Activated T-cell treated with anti-CD3 and anti-CD28 coated beads, Interleukin-2, amount 50 U/mL, for 4 hours (primary cell): Measurements from ENCODE around the gene CMTM5. TPM values are rescaled to one million over a fixed set of nuclear protein-coding genes. Genes with fewer than 3 reads are reported as not detected.
"Not testable (repeated sequence)": the region's sequence is repeated elsewhere in the genome, so short reads cannot be mapped to it uniquely, and the experiment has no call there.

ENCODE experiments used
- ATAC-seq, 2 donors: fragments of 200-7000 bp; cut with Tn5 transposase; one replicate each; pipeline ENCODE4 v1.10.0; 2021
- DNase-seq: peaks from one replicate; pipeline ENCODE4 v3.0.0-alpha.2; 2020
- H3K27me3 Mint-ChIP-seq: one replicate; pipeline ENCODE4 v1.8.0; 2021; ENCODE audit warnings: low read depth, mixed read lengths
- H3K36me3 Mint-ChIP-seq: one replicate; pipeline ENCODE4 v1.8.0; 2022; ENCODE audit warnings: mixed read lengths; ENCODE audit not compliant: insufficient read depth
- H3K4me1 Mint-ChIP-seq: one replicate; pipeline ENCODE4 v1.8.0; 2021; ENCODE audit warnings: low read depth, mixed read lengths
- H3K4me3 Mint-ChIP-seq: one replicate; pipeline ENCODE4 v1.8.0; 2021; ENCODE audit warnings: mild to moderate bottlenecking, moderate library complexity, mixed read lengths
- H3K9me3 Mint-ChIP-seq: one replicate; pipeline ENCODE4 v1.8.0; 2021; ENCODE audit warnings: mixed read lengths
- total RNA-seq, 3 donors: library from RNA; stranded (reverse); gene quantifications; one replicate each; pipeline ENCODE4 v1.2.1, GENCODE V29; 2021

Gene CMTM5
- total RNA-seq, 3 donors from 2014 or later = not detected

DNA sequence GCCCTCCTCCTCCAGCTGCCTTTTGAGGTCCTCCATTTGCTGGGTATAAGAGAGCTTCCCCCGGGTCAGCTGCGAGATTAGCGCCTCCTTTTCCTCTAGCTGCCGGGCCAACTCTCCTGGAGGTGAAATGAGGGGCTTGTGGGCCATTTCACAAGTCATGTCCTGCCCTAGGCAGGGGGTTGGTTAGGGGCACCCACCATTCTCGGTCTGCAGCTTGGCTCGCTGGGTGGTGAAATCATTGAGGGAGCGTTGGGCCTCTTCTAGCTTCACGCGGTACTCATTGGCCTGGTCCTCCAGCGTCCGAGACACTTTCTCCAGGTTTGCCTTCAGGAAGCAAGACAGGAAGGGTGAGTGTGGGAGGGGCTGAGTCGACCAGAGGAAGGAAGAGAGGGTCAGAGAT is 12.6 kb downstream of the CMTM5 start:
- H3K4me1 Mint-ChIP-seq = no peaks in the 10 kb centered on the region
- H3K4me3 Mint-ChIP-seq = no peak overlapping the region
- no peaks in the 10 kb centered on the region for H3K36me3 Mint-ChIP-seq
- peaks cover 5% of the 10 kb centered on the region for H3K27me3 Mint-ChIP-seq
- ATAC-seq (no peak), DNase-seq (no peak)
- H3K9me3 Mint-ChIP-seq = no peaks in the 10 kb centered on the region

DNA sequence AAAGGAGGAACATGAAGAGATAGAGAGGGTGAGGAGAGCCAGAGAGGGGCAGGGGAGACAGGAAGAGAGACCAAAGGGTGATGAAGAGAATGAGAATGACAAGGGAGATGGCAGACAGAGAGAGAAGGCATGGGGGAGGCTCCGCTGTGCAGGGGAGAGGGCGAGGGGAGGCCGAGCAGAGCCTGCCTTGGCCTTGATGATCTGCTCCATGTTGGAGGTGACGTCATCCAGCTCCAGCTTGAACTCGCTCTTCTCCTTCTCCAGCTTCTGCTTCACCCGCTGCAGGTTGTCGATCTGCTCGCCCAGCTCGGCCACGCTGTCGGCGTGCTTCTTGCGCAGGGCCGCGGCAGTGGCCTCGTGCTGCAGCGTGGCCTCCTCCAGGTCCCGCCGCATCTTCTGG is 13.0 kb downstream of the CMTM5 start:
- not testable (repeated sequence) for H3K27me3 Mint-ChIP-seq, H3K36me3 Mint-ChIP-seq, DNase-seq, H3K4me1 Mint-ChIP-seq, H3K9me3 Mint-ChIP-seq, H3K4me3 Mint-ChIP-seq, ATAC-seq

GRCh38 chr14:23392613-23393012 is 15.8 kb downstream of the CMTM5 start:
- Mint-ChIP-seq H3K4me1 (no peaks in the 10 kb centered on the region), H3K9me3 (no peaks in the 10 kb centered on the region)
- ATAC-seq = no peak

GRCh38 chr14:23396126-23396525 is 19.3 kb downstream of the CMTM5 start:
- H3K4me1 Mint-ChIP-seq = no peaks in the 10 kb centered on the region
- ATAC-seq = no peak
- no peak for DNase-seq
- H3K27me3 Mint-ChIP-seq = no peaks in the 10 kb centered on the region
- no peak overlapping the region for H3K4me3 Mint-ChIP-seq
- H3K9me3 Mint-ChIP-seq = no peaks in the 10 kb centered on the region
- no peaks in the 10 kb centered on the region for H3K36me3 Mint-ChIP-seq

More at GRCh38 chr14:23392613-23393012, 15.8 kb downstream of the CMTM5 start:
- Mint-ChIP-seq H3K36me3 (no peaks in the 10 kb centered on the region), H3K27me3 (peaks cover 5% of the 10 kb centered on the region), H3K4me3 (no peak overlapping the region)
- DNase-seq = no peak

DNA sequence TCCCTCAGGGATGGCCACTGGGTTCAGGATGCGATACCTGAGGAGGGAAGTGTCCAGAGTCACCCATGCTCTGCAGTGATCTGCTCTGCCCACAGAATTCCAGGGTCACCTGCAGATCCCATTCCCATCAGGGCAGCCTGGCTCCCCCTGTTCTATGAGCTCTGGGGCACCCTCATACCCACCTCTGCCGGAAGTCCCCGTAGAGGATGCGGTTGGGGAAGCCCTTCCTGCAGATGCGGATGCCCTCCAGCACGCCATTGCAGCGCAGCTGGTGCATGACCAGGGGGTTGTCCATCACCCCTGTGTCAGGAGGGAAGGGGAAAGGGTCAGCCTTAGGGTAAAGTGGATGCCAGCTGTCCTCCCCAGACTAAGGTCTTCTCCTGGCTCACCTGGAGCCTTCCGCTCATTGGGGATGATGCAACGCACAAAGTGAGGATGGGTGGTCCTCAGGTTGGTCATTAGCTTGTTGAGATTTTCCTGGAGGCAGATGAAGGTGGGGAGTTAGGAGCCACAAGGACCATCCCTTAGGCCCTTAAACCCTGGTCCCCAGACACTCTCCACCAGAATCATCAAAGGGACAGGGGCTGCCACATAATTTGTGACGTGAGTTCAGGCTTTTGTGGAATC is 20.0 kb downstream of the CMTM5 start:
- Mint-ChIP-seq H3K27me3 (no peaks in the 10 kb centered on the region), H3K4me1 (no peaks in the 10 kb centered on the region), H3K36me3 (no peaks in the 10 kb centered on the region), H3K4me3 (no peak overlapping the region), H3K9me3 (no peaks in the 10 kb centered on the region)
- ATAC-seq = no peak
- DNase-seq = no peak

DNA sequence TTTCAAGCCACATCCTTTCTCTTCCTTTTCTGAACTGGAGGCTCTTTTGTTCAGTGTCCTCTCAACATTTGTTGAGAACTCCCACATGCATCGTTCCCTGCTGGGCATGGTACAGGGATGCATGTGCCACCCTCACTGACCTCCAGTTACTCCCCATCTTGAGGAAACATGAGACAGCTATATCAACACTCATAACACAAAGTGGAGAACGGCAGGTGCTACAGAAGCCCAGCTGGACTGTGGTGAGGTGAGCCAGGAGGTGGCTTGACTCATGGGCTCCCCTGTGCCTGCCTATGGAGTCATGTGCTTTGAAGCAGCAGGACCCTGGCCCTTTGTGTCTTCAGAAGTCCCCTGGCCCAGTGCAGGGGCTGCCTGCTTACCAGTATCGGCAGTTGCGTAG is 21.5 kb downstream of the CMTM5 start:
- Mint-ChIP-seq H3K27me3 (peaks cover 6% of the 10 kb centered on the region), H3K4me1 (no peaks in the 10 kb centered on the region), H3K9me3 (no peaks in the 10 kb centered on the region), H3K4me3 (no peak overlapping the region), H3K36me3 (no peaks in the 10 kb centered on the region)
- ATAC-seq (no peak), DNase-seq (no peak)

DNA sequence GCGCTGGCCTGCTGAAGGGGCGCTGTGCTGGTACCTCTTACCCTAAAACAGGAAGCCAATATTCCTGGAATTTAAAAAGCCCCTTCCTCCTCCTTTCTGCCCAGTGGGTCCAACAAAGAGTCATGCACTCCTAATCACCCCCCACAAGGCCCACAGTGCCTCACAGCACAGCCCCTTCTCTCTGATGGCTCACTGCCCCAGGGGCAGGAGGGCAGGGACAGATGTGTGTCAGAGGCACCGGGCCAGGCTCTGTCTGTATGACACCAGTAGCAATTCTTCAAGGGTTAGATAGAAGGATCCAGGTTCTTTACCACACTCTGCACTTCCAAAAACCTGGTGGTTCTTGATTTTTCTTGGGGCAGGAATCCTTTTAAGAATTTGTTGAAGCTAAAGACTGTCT is 22.3 kb downstream of the CMTM5 start:
- H3K36me3 Mint-ChIP-seq = no peaks in the 10 kb centered on the region

DNA sequence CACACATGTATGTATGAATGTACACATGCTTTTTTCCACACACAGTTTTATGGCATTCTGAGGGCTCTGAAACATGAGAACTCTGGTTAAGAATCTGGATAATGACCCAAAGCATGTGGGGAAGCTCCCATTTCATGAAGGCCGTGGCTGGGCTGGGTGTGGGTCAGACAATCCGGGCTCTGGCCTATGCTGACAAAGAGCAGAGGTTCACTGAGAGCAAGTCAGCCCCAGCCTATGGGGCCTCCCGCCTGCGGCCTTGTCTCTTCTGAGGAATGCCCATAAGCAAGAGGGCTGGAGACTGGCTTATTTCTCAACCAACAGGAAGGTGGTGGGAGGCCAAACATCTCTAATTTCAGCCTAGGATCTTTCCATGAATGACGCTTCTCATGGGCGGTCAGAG is 22.7 kb downstream of the CMTM5 start:
- H3K27me3 Mint-ChIP-seq = peaks cover 8% of the 10 kb centered on the region
- no peaks in the 10 kb centered on the region for H3K9me3 Mint-ChIP-seq
- H3K36me3 Mint-ChIP-seq = no peaks in the 10 kb centered on the region
- ATAC-seq (no peak), DNase-seq (no peak)
- H3K4me1 Mint-ChIP-seq = no peaks in the 10 kb centered on the region
- H3K4me3 Mint-ChIP-seq = no peak overlapping the region

More for the DNA sequence above, 22.3 kb downstream of the CMTM5 start:
- H3K27me3 Mint-ChIP-seq = peaks cover 8% of the 10 kb centered on the region
- H3K4me1 Mint-ChIP-seq = no peaks in the 10 kb centered on the region
- H3K9me3 Mint-ChIP-seq = no peaks in the 10 kb centered on the region
- H3K4me3 Mint-ChIP-seq = no peak overlapping the region
- DNase-seq = no peak
- ATAC-seq = no peak

DNA sequence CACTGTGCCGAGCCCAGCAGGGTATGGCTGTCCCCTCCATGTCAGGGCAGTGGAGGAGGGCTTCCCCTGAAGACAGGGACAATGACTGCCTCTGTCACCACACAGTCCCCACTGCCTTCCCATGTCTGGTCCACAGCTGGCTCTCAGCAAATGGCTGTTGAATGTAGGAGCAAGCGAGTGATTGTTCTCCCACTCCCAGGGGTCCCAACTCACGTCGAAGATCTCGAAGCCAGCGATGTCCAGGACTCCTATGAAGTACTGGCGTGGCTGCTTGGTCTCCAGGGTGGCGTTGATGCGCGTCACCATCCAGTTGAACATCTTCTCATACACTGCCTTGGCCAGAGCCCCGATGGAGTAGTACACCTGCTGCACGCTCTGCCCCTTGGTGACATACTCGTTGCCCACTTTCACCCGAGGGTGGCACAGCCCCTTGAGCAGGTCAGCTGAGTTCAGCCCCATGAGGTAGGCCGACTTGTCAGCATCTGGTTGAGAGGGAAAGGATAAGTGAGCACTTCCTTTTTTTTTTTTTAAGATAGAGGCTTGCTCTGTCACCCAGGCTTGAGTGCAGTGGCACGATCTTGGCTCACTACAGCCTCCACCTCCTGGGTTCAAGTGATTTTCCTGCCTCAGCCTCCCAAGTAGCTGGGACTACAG is 23.8 kb downstream of the CMTM5 start:
- H3K4me1 Mint-ChIP-seq, H3K9me3 Mint-ChIP-seq, H3K36me3 Mint-ChIP-seq, H3K4me3 Mint-ChIP-seq, ATAC-seq, DNase-seq: not testable (repeated sequence)
- H3K27me3 Mint-ChIP-seq = peaks cover 13% of the 10 kb centered on the region

DNA sequence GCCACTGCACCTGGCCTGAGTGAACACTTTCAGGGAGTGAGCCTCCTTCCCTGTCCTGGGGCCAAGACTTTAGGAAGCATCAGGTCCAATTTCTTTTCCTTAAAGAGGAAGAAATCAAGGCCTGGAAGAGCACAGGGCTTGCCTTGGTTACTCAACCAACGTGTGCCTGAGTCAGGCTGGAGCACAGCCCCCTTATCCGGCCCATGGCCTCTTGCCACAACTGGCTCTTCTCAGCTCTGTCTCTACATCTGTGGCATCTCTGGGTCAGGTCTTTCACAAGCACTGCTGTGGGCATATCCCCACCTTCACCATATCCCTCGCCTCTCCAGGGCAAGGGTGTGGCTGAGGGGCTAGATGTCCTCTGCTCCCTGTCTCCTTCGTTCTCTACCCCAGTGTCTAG is 24.4 kb downstream of the CMTM5 start:
- Mint-ChIP-seq H3K9me3 (no peaks in the 10 kb centered on the region), H3K4me1 (no peaks in the 10 kb centered on the region), H3K4me3 (no peak overlapping the region), H3K36me3 (no peaks in the 10 kb centered on the region), H3K27me3 (peaks cover 13% of the 10 kb centered on the region)
- DNase-seq = no peak
- no peak for ATAC-seq

DNA sequence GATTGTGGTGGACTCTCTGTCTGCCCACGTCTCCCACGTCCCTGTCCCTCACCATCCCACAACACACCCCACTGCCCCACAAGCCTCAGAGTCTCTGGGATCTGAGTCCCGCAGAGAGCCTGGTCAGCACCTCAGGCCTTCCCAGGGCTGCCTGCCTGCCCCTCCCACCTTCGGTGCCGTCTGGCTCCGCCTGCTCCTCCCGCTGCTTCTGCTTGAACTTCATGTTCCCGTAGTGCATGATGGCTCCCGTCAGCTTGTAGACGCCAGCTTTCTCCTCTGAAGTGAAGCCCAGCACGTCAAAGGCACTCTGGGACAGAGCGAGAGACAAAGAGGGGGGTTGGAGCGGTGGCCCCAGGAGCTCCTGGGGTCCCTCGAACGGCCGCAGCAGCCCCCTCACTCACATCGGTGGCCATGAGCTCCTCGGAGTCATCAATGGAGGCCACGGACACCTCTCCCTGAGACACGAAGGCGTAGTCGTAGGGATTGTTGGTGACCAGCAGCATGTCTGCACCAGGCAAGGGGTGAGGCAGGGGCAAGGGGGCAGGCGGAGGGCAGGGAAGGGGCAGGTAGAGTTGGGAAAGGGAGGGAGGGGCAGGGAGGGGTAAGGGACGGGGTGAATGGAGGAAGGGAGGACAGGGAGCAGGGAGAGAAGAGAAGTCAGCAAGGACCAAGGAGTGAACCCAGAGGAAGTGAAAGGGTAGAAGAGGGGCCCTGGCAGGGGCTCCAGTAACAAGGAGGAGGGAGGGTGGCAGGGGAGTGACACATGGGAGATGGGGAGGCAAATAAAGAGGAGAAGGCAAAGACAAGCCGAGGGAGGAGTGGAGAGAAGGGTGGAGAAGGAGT is 25.7 kb downstream of the CMTM5 start:
- no peak for ATAC-seq
- Mint-ChIP-seq H3K27me3 (peaks cover 16% of the 10 kb centered on the region), H3K4me3 (no peak overlapping the region), H3K36me3 (no peaks in the 10 kb centered on the region), H3K4me1 (no peaks in the 10 kb centered on the region), H3K9me3 (no peaks in the 10 kb centered on the region)
- DNase-seq = no peak

DNA sequence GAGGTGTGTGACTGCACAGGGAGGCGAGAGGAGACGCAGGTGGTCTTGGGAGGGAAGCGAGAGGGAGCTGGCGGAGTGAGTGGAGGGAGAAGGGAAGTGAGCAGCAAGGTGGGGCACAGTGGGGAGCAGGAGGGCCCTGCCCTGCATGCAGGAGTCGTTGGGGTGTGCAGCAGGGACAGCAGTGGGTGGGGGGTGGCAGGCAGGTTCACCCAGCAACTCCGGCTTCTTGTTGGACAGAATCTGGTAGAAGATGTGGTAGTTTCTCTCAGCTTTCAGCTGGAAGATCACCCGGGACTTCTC is 26.2 kb downstream of the CMTM5 start:
- Mint-ChIP-seq H3K9me3 (no peaks in the 10 kb centered on the region), H3K4me1 (no peaks in the 10 kb centered on the region), H3K4me3 (no peak overlapping the region), H3K27me3 (peaks cover 17% of the 10 kb centered on the region), H3K36me3 (no peaks in the 10 kb centered on the region)
- ATAC-seq (no peak), DNase-seq (no peak)

DNA sequence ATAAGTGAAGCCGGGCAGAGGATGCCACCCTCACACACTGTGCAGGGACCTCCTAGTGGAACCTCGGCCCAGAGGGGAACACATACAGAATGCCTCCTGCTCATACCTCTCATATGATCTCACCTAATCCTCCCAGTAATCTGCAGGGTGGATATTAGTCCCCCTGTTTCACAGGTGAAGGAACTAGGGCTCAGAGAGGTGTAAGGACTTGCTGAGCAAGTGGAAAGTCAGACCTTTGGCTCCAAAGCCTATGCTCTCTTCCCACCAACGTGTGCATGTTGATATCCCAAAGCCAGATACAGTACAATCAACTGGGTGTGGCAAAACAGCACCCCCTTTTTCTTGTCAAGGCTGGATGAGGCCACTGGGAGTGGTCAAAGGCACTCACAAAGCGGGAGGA is 27.1 kb downstream of the CMTM5 start:
- Mint-ChIP-seq H3K27me3 (peaks cover 20% of the 10 kb centered on the region), H3K4me3 (no peak overlapping the region), H3K4me1 (no peaks in the 10 kb centered on the region), H3K36me3 (no peaks in the 10 kb centered on the region), H3K9me3 (no peaks in the 10 kb centered on the region)
- DNase-seq (no peak), ATAC-seq (no peak)

GRCh38 chr14:23404331-23404900 is 27.6 kb downstream of the CMTM5 start:
- no peaks in the 10 kb centered on the region for H3K4me1 Mint-ChIP-seq
- no peaks in the 10 kb centered on the region for H3K9me3 Mint-ChIP-seq
- no peaks in the 10 kb centered on the region for H3K36me3 Mint-ChIP-seq
- peaks cover 20% of the 10 kb centered on the region for H3K27me3 Mint-ChIP-seq
- DNase-seq (no peak), ATAC-seq (no peak)
- H3K4me3 Mint-ChIP-seq = no peak overlapping the region

- Mint-ChIP-seq H3K4me1 (no peaks in the 10 kb centered on the region), H3K9me3 (no peaks in the 10 kb centered on the region), H3K36me3 (no peaks in the 10 kb centered on the region), H3K27me3 (peaks cover 20% of the 10 kb centered on the region), H3K4me3 (no peak overlapping the region)
- ATAC-seq (no peak), DNase-seq (no peak)
These were observed 28.2 kb downstream of the CMTM5 start for GRCh38 chr14:23405096-23405495.
